GM19467 (cell line): ENCODE data around the gene NEUROD1.

Experiments used
- ATAC-seq: cut with Tn5 transposase; IDR thresholded peaks from one replicate; pipeline ENCODE4 v1.9.1; 2021; ENCODE audit warnings: mild to moderate bottlenecking, moderate library complexity; ENCODE audit not compliant: unreplicated experiment

Gene NEUROD1

GRCh38 chr2:181680937-181681811 is 857 bp upstream of the NEUROD1 start:
- ATAC-seq, result no peak

GRCh38 chr2:181679544-181679979 is 755 bp downstream of the NEUROD1 start:
- no peak for ATAC-seq

DNA sequence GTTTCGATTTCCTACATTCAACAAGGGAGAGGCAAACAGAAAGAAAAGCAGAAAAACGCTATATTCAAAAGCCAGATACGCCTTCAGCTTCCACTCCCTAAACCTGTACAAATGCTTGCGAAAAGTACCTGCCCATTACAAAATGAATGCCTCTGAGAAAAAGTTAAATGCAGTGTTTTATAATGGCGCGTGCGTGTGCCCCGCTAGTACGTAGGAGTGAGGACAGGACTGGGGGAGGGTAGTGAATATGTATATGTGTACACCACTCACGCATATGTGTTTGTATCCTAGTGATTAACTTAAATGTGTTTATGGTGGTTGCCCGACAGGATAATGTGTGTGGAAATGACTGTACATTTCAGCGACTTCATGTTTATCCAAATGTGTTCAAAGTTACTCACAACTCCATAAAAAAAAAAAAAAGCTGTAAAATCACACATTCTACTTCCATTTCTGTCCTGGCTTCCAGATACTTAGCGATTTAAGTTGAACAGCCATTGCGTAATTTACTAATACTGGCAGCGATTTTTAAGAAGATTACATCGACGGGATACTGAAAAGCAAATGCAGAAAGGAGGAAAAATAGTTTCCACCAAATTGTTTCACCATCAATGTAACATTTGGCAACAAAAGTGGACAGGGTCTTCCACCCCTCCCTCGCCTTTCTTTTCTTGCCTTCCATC is 1.3 kb downstream of the NEUROD1 start:
- no peak for ATAC-seq

GRCh38 chr2:181677912-181678586 is 2.3 kb downstream of the NEUROD1 start:
- no peak for ATAC-seq

DNA sequence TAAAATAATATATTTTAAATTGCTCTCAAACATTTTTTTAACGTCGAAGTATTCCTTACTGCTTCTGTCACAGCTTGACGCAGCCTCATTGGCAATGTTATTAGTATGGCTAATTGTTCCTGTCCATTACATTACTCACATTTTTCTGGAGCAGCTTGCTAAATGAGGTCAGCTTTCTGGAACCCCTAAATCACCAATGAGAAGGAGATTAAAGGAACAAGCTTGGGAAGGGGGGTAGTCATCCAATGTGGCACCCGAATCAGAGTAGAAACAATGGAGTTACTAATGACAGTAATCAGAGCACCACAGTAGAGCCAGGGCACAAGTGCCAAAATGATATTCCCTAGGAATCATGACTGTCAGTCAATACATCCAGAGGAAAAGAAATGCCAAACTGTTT is 5.1 kb downstream of the NEUROD1 start:
- no peak for ATAC-seq

DNA sequence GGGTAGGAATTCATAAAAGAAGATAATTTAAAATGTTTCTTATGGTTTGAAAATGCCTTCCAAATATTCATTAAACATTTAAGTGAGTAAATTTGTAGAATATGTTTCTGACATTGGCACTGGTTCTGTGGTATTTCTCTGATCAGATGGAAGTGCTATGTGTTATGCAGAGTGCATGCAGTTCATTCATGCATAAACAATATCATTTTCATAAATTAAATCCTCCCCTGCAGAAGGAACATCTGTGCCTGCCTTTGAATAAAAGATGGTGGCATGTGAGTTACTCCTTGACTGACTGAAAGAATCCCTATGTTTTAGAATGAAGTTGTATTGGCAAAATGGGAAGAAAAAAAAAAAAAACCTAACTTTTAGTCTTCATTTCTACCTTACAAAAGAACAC is 5.9 kb downstream of the NEUROD1 start:
- no peak for ATAC-seq

DNA sequence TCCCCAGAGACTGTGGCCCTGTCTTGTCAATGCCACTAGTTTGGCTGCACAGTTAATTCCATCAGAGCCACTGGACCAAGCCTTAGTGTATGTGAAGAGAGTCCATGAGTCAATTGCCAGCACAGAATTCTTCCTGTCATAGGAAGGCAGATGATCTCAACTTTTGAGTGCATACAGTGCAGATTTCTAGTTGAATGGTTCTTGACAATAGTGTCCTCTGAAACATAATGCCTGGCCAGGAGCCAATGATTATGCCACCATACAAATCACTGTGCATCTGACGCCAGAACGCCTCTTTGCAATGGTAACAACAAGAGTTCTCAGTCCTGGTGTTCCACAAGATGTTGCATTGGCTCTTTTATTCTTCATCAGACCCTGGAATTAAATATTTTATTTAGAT is 7.1 kb downstream of the NEUROD1 start:
- no peak for ATAC-seq

DNA sequence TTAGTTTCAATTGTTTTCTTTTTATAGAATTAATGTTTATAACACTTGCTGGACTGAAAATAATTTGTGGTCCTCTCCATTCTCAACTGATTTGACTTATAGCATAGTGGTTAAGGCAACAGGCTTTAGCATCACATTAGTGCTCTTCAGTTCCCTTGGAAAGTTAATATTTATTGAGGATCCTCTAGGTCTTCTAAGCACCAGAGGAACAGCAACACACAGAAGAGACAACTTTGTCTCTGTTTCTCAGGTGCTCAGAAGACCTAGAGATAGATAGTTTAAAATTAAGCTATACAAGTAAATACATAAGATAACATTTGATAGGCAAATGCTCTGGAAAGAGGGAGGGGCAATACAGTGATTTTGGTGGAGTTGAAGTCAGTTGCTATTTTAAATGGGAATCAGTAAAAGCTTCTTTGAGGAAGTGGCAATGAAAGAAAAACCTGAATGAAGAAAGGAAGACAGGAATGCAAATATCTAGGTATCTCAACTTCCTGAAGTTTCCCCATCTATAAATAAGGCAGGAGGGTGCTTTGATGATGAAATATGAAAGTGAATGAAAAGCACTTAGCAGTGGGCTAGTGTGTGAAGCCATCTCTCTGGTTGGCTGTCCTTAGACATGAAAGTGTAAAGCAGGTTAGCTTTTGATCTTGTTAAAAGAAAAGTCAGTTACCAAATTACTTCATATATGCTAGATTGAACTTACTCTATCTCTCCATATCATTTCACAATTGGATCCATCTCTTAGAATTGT is 7.9 kb downstream of the NEUROD1 start:
- ATAC-seq, result peak; percentile 65

DNA sequence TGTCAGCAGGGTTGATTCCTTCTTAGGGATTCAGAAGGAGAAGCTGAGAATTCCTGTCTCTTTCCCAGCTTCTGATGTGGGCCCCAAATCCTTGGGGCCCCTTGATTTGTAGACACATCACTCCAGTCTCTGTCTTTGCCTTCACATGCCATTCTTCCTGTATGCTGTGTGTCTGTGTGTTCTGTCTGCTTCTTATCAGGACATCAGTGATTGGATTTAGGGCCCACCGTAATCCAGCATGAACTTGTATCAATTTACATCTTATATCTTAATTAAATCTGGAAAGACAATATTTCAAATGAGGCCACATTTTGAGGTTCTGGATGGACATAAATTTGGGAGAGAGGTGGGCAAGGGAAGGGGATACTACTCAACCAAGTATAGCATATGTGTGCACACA is 9.7 kb downstream of the NEUROD1 start:
- ATAC-seq, result no peak

DNA sequence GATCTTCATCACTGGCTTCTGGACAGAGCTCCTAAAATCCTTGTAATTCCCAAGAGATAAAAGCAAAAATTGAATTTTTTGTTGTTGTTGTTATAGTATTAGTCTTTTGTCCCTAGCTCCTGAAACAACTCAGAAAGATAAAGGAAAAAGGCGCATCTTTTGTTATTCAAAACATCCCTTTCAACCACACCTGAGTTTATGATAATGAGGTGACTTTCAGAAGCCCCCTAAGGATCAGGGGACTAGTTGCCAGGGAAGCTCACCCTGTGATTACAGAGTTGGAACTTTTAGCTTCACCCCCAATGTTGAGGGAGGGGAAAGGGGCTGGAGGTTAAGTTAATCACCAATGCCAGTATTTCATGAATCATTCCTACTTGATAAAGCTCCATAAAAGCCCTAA is 13.1 kb downstream of the NEUROD1 start:
- ATAC-seq, result no peak

GRCh38 chr2:181662287-181662686 is 18.0 kb downstream of the NEUROD1 start:
- no peak for ATAC-seq

GRCh38 chr2:181660181-181660580 is 20.1 kb downstream of the NEUROD1 start:
- no peak for ATAC-seq

GRCh38 chr2:181658444-181658843 is 21.9 kb downstream of the NEUROD1 start:
- no peak for ATAC-seq

- no peak for ATAC-seq
These were observed 22.9 kb downstream of the NEUROD1 start for GRCh38 chr2:181657379-181657778.

- peak; percentile 96 for ATAC-seq
These were observed 23.6 kb downstream of the NEUROD1 start, which contains the start of gene CERKL for GRCh38 chr2:181656450-181657291. CERKL (minus strand) TSS chr2:181657105; CDS start chr2:181657006, 99 bp downstream.

DNA sequence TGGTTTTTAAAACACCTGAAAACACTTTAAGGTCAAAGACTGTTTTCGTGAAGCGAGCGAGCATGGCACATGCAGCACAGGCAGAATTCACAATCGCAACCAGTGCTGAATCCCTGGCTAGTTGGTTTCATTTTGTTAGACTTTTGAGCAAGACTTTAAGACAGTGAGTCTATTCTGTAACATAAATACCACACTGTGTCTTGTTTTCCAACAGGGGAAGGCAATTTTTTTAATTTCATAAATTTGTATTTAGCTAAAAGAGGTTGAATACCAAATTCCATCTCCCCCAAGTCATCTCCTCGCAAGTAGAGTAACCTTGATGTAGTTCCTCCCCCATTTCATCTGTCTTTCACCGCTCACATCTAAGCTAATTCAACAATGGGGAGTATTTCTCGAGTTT is 24.8 kb downstream of the NEUROD1 start:
- ATAC-seq, result no peak

DNA sequence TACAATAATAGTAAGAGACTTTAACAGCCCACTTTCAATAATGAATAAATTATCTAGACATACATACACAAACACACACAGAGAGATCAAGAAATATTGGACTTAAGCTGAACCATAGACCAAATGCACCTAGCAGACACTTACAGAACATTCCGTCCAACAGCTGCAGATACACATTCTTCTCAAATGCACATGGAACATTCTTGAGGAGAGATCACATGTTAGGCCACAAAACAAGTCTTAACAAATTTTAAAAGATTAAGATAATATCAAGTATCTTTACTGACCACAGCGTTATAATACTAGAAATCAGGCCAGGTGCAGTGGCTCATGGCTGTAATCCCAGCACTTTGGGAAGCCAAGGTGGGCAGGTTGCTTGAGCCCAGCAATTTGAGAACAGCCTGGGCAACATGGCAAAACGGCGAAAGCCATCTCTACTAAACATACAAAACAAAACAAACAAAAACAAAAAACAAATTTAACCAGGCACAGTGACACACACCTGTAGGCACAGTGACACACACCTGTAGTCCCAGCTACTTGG is 30.8 kb downstream of the NEUROD1 start:
- no peak for ATAC-seq

DNA sequence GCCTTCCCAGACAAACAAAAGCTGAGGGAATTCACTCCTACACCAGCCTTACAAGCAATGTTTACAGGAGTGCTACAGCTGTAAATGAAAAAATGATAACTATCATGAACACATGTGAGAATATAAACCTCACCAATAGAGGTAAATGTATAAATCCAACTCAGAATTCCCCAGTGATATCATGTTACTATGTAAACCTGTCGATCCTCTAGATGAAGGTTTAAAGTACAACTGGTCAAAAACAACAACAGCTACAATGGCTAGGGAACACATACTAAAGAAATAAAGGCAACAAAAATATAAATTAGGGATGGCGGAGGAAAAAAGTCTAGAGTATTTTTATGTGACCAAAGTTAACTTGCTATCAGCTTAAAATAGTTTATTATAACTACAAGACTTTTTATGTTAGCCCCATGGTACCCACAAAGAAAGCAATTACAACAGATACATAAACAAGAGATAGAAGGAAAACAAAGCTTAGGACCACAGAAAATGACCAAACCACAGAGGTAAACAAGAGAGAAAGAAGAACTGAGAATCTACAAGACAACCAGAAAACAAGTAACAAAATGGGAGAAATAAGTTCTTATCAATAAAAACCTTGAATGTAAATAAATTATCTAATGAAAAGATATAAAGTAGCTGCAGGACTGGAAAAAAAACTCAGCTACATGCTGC is 31.7 kb downstream of the NEUROD1 start:
- no peak for ATAC-seq

GRCh38 chr2:181646415-181646987 is 33.8 kb downstream of the NEUROD1 start:
- no peak for ATAC-seq
